Endothelial cell of umbilical vein (primary cell): Measurements from ENCODE around the gene C4orf51. TPM values are rescaled to one million over a fixed set of nuclear protein-coding genes. Genes with fewer than 3 reads are reported as not detected.

Experiments used
- BruUV-seq: library from RNA; stranded (reverse); fragments of 400-500 nt; replicated peaks from 2 replicates; lab custom pipeline; 2021; lab: Mats Ljungman, UMichigan
- CTCF ChIA-PET: fragments of 300-600, 350-600 bp; sonication (Branson Sonifier 250); formaldehyde crosslinking; loops from one replicate; lab custom pipeline; 2021; ENCODE audit warnings: antibody characterized with exemption, inconsistent platforms; lab: Charles Lee
- POLR2A ChIA-PET: fragments of 300-600, 350-600 bp; sonication (Branson Sonifier 250); formaldehyde crosslinking; loops from one replicate; lab custom pipeline; 2021; ENCODE audit warnings: antibody characterized with exemption, inconsistent platforms; lab: Charles Lee
- DNase-seq: peaks from one replicate; pipeline ENCODE4 v3.0.0-alpha.2; 2011; ENCODE audit warnings: low read depth, low spot score
- FAIRE-seq: peaks from 2 replicates; lab custom pipeline; 2011; peaks lifted over from hg19 to GRCh38; lab: Jason Lieb, UNC
- H2AFZ ChIP-seq: 2 replicates; pipeline ENCODE4 v1.6.0; 2012; ENCODE audit warnings: low read depth, low read length, control low read depth, inconsistent platforms
- H3K27ac ChIP-seq: 2 replicates; pipeline ENCODE4 v1.5.1; 2011; ENCODE audit warnings: low read depth, mild to moderate bottlenecking, control low read depth, low read length, moderate library complexity; ENCODE audit not compliant: insufficient read depth
- H3K27me3 ChIP-seq, 2 experiments: 2 replicates each; pipeline versions ENCODE4 v1.6.0 to v1.6.1; 2011; ENCODE audit warnings: low read length in 2 of 2, mixed read lengths in 1 of 2; ENCODE audit not compliant: control insufficient read depth in 2 of 2, insufficient read depth in 2 of 2
- H3K36me3 ChIP-seq, 2 experiments: 2 replicates in 1 of 2; 3 replicates in 1 of 2; pipeline ENCODE4 v1.5.1; 2011; ENCODE audit warnings: low read length in 2 of 2, mild to moderate bottlenecking in 1 of 2, moderate library complexity in 1 of 2; ENCODE audit not compliant: control insufficient read depth in 2 of 2, insufficient read depth in 2 of 2; ENCODE audit errors: extremely low read depth in 1 of 2
- H3K4me1 ChIP-seq: 3 replicates; pipeline ENCODE4 v1.5.1; 2011; ENCODE audit warnings: mild to moderate bottlenecking, low read length; ENCODE audit not compliant: control insufficient read depth, insufficient read depth; ENCODE audit errors: extremely low read depth
- H3K4me2 ChIP-seq: 2 replicates; pipeline ENCODE4 v1.6.1; 2011; ENCODE audit warnings: low read length, control low read depth, mixed read lengths; ENCODE audit not compliant: insufficient read depth
- H3K4me3 ChIP-seq, 3 experiments: fragments of 200-600 bp in 1 of 3; sonication (generic), shearing (Covaris generic) in 1 of 3; replicated peaks in 1 of 3; 2 replicates each; pipeline ENCODE4 v1.5.1; 2011 to 2016; ENCODE audit warnings: control low read depth in 3 of 3, low read length in 3 of 3, mild to moderate bottlenecking in 2 of 3, inconsistent platforms in 1 of 3, low read depth in 1 of 3, moderate library complexity in 1 of 3; ENCODE audit not compliant: insufficient read depth in 1 of 3
- H3K79me2 ChIP-seq: 2 replicates; pipeline ENCODE4 v1.6.0; 2012; ENCODE audit warnings: low read length, inconsistent platforms; ENCODE audit not compliant: control insufficient read depth, insufficient read depth
- H3K9ac ChIP-seq: replicated peaks from 2 replicates; pipeline ENCODE3; 2011; ENCODE audit warnings: low read length, control low read depth; ENCODE audit not compliant: insufficient read depth; ENCODE audit errors: extremely low read depth
- H3K9me1 ChIP-seq: replicated peaks from 3 replicates; pipeline ENCODE4 v1.6.0; 2011; ENCODE audit warnings: mild to moderate bottlenecking, low read length; ENCODE audit not compliant: control insufficient read depth, insufficient read depth; ENCODE audit errors: extremely low read depth
- H3K9me3 ChIP-seq: replicated peaks from 2 replicates; pipeline ENCODE4 v1.5.1; 2012; ENCODE audit warnings: low read length, inconsistent platforms; ENCODE audit not compliant: control insufficient read depth, insufficient read depth
- H4K20me1 ChIP-seq: replicated peaks from 2 replicates; pipeline ENCODE3; 2011; ENCODE audit warnings: mild to moderate bottlenecking, low read length; ENCODE audit not compliant: control insufficient read depth, insufficient read depth; ENCODE audit errors: extremely low read depth
- CTCF ChIP-seq, 2 donors: IDR thresholded peaks; 1 replicate in 1 of 2; 2 replicates in 1 of 2; pipeline ENCODE4 v1.5.1; 2011; ENCODE audit warnings: low read length in 2 of 2, mild to moderate bottlenecking in 2 of 2, moderate library complexity in 2 of 2, control low read depth in 1 of 2, inconsistent platforms in 1 of 2, low read depth in 1 of 2; ENCODE audit not compliant: insufficient read depth in 1 of 2; ENCODE audit errors: extremely low read depth in 1 of 2
- EZH2 ChIP-seq: IDR thresholded peaks from 2 replicates; pipeline ENCODE4 v1.6.1; 2012; ENCODE audit warnings: borderline replicate concordance, low read depth, mild to moderate bottlenecking, moderate library complexity, low read length, inconsistent platforms; ENCODE audit not compliant: severe bottlenecking
- FOS ChIP-seq: IDR thresholded peaks from 2 replicates; pipeline ENCODE4 v1.6.1; 2011; ENCODE audit warnings: mild to moderate bottlenecking, low read length, moderate library complexity, borderline replicate concordance; ENCODE audit not compliant: insufficient read depth
- GATA2 ChIP-seq: IDR thresholded peaks from 2 replicates; pipeline ENCODE4 v1.7.0; 2011; ENCODE audit warnings: low read depth, mild to moderate bottlenecking, moderate library complexity, mixed read lengths, low read length; ENCODE audit not compliant: insufficient read length, insufficient read depth
- JUN ChIP-seq: IDR thresholded peaks from 2 replicates; pipeline ENCODE4 v1.6.1; 2011; ENCODE audit warnings: borderline replicate concordance, low read depth; ENCODE audit not compliant: insufficient read length, insufficient read depth
- MAX ChIP-seq: IDR thresholded peaks from 2 replicates; pipeline ENCODE4 v1.6.1; 2011; ENCODE audit not compliant: insufficient read depth, insufficient read length
- MYC ChIP-seq: IDR thresholded peaks from one replicate; pipeline ENCODE4 v1.6.1; 2011; ENCODE audit warnings: mild to moderate bottlenecking, low read depth, low read length
- POLR2A ChIP-seq: IDR thresholded peaks from 2 replicates; pipeline ENCODE4 v1.6.1; 2012; ENCODE audit warnings: low read depth, mild to moderate bottlenecking, control low read depth, low read length
- POLR2AphosphoS5 ChIP-seq: IDR thresholded peaks from 2 replicates; pipeline ENCODE4 v1.6.1; 2012; ENCODE audit warnings: low read depth, mild to moderate bottlenecking, control low read depth, low read length, moderate library complexity; ENCODE audit not compliant: insufficient read depth
- dilution Hi-C: fragments of 300-500 bp; cut with MboI; formaldehyde crosslinking; loops from one replicate; pipeline ENCODE4 v1.15.0; 2019; ENCODE audit warnings: low sequenced_read_pairs; ENCODE audit not compliant: extremely low pct_ligation_motif_present
- intact Hi-C: fragments of 100-400 bp; cut with micrococcal nuclease; formaldehyde crosslinking; loops from one replicate; pipeline ENCODE4 v1.10.0; 2022
- polyA plus RNA-seq, 4 experiments: library from polyadenylated mRNA; depleted of rRNA in 3 of 4; stranded (reverse) in 3 of 4; unstranded in 1 of 4; fragments of >200 nt; gene quantifications; 2 replicates each; pipeline versions ENCODE4 v1.2.1 to v1.2.3, GENCODE V29; 2011 to 2012; ENCODE audit warnings: missing spikeins in 1 of 4
- total RNA-seq: library from RNA; stranded (reverse); gene quantifications from 2 replicates; pipeline ENCODE4 v1.2.3, GENCODE V29; 2021

The C4orf51 gene
- total and polyA plus RNA-seq, 2 donors (not counting 3 experiments of a cell fraction or from before 2014, with no cell fraction given) = not detected

- intact Hi-C loops = loop anchor here (1.0 kb wide), 2 partner anchors 70 to 189 kb away; no protein-coding TSS in a partner anchor
- Histone ChIP-seq H3K36me3 (no peaks in the 10 kb centered on the region), H3K79me2 (no peaks in the 10 kb centered on the region), H3K9me1 (no peaks in the 10 kb centered on the region), H3K4me2 (peak overlapping the region; percentile 49), H3K27ac (peak overlapping the region; percentile 94), H3K9ac (peak overlapping the region; percentile 91), H2AFZ (peak overlapping the region; percentile 36), H3K4me1 (peaks cover 42% of the 10 kb centered on the region), H3K9me3 (no peaks in the 10 kb centered on the region), H3K27me3 (no peaks in the 10 kb centered on the region), H4K20me1 (no peaks in the 10 kb centered on the region), H3K4me3 (no peak overlapping the region)
- dilution Hi-C loops = no loop called here
- POLR2A ChIA-PET = no interaction called here
- FAIRE-seq (no peak), DNase-seq (peak; percentile 39)
- no TSS peak for BruUV-seq
- CTCF ChIA-PET = interaction anchor here (1.4 kb wide), 1 partner anchor 118 kb away, joined by 5 read pairs; no protein-coding TSS in a partner anchor
- TF ChIP-seq GATA2 (no peak), JUN (peak; percentile 40), MAX (no peak), FOS (no peak)
Measured at GRCh38 chr4:145735347-145735675, 55.4 kb downstream of the C4orf51 start.

- Histone ChIP-seq H3K9me1 (no peaks in the 10 kb centered on the region), H3K4me1 (peaks cover 42% of the 10 kb centered on the region), H3K4me2 (peak overlapping the region; percentile 13), H3K79me2 (no peaks in the 10 kb centered on the region), H3K27me3 (peaks cover 0 to 3% of the 10 kb centered on the region in 2 experiments), H3K4me3 (no peak overlapping the region), H3K9me3 (no peaks in the 10 kb centered on the region), H3K27ac (peak overlapping the region; percentile 94), H2AFZ (no peak overlapping the region), H3K36me3 (no peaks in the 10 kb centered on the region), H3K9ac (peak overlapping the region; percentile 5), H4K20me1 (no peaks in the 10 kb centered on the region)
- dilution Hi-C loops = no loop called here
- FAIRE-seq (no peak), DNase-seq (no peak)
- ChIA-PET CTCF (interaction anchor here (0.7 to 1.4 kb wide), 3 partner anchors 14 to 151 kb away, joined by 3 to 5 read pairs (median 3); no protein-coding TSS in a partner anchor), POLR2A (no interaction called here)
- BruUV-seq = no TSS peak
- intact Hi-C loops = loop anchor here (1.0 kb wide), 2 partner anchors 69 to 190 kb away; no protein-coding TSS in a partner anchor
- TF ChIP-seq POLR2A (no peak), MAX (no peak), FOS (no peak), JUN (no peak), MYC (no peak), POLR2AphosphoS5 (no peak), GATA2 (no peak), EZH2 (no peak), CTCF (IDR thresholded peaks at IDR 0.05; ENCODE audit: extremely low read depth in 1 of 2, insufficient read depth in 1 of 2, low read depth in 1 of 2, low read length in 2 of 2) (no peak)
Measured at GRCh38 chr4:145735827-145736226, 55.9 kb downstream of the C4orf51 start.
